Spleen (tissue), 7 donors: ENCODE data around the gene OSTF1.

Source experiments
- POLR2A ChIP-seq, 3 donors: fragments of 450-650 bp; IDR thresholded peaks; one replicate each; pipeline ENCODE4 v1.5.1; 2017; ENCODE audit warnings: antibody characterized with exemption in 3 of 3, mild to moderate bottlenecking in 1 of 3
- POLR2AphosphoS5 ChIP-seq, 3 donors: sonication (generic); formaldehyde crosslinking; IDR thresholded peaks; one replicate each; pipeline ENCODE4 v1.5.1; 2017; ENCODE audit warnings: antibody characterized with exemption in 3 of 3
- TF ChIP-seq, protein P1 (sequence below), 11 experiments: fragments of 200-600 bp in 7 of 11; fragments of 450-650 bp in 4 of 11; sonication (generic) in 4 of 11; IDR thresholded peaks in 8 of 11; conservative IDR thresholded peaks in 3 of 11; 1 replicate in 7 of 11; 2 replicates in 4 of 11; pipeline versions ENCODE4 v1.4.0 to v1.8.0; 2016 to 2021; ENCODE audit warnings: antibody characterized with exemption in 11 of 11, inconsistent platforms in 4 of 11, mild to moderate bottlenecking in 1 of 11
- donor health status: DM: no; HTN: no; CAD: no; lungs with moderate emphysema.
- donor health status: DM: no; HTN: no; CAD: no.
- donor health status: DM: no; HTN: no; CAD: no.

GRCh38 chr9:75071530-75072122 is 16.7 kb upstream of the OSTF1 start:
- TF ChIP-seq POLR2A (IDR thresholded peaks at IDR 0.05) (no peak), POLR2AphosphoS5 (IDR thresholded peaks at IDR 0.05) (no peak)
- TF ChIP-seq, protein P1, sequence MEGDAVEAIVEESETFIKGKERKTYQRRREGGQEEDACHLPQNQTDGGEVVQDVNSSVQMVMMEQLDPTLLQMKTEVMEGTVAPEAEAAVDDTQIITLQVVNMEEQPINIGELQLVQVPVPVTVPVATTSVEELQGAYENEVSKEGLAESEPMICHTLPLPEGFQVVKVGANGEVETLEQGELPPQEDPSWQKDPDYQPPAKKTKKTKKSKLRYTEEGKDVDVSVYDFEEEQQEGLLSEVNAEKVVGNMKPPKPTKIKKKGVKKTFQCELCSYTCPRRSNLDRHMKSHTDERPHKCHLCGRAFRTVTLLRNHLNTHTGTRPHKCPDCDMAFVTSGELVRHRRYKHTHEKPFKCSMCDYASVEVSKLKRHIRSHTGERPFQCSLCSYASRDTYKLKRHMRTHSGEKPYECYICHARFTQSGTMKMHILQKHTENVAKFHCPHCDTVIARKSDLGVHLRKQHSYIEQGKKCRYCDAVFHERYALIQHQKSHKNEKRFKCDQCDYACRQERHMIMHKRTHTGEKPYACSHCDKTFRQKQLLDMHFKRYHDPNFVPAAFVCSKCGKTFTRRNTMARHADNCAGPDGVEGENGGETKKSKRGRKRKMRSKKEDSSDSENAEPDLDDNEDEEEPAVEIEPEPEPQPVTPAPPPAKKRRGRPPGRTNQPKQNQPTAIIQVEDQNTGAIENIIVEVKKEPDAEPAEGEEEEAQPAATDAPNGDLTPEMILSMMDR (IDR thresholded peaks at IDR 0.05 in 8 of 11, conservative IDR thresholded peaks at IDR 0.05 in 3 of 11): no peak
